HepG2 (cell line): ENCODE measurements around the gene LINGO3. TPM values are rescaled to one million over a fixed set of nuclear protein-coding genes. Genes with fewer than 3 reads are reported as not detected.

Experiments
- POLR2A ChIP-seq, 2 experiments: IDR thresholded peaks; 2 replicates each; pipeline ENCODE4 v1.6.1; 2011; ENCODE audit warnings: low read depth in 2 of 2, low read length in 2 of 2, mild to moderate bottlenecking in 1 of 2, moderate library complexity in 1 of 2; ENCODE audit not compliant: insufficient read depth in 1 of 2
- ZNF878 ChIP-seq: sonication (generic); formaldehyde crosslinking; IDR thresholded peaks from 2 replicates; pipeline ENCODE4 v1.8.1; 2023; ENCODE audit warnings: mild to moderate bottlenecking, missing genetic modification reagents, moderate library complexity
- polyA plus RNA-seq, 8 experiments: library from polyadenylated mRNA; depleted of rRNA in 3 of 8; stranded (reverse) in 7 of 8; unstranded in 1 of 8; fragments of >200 nt; fragmentation: Illumina TruSeq in 4 of 8; extraction: Trizol in 4 of 8; gene quantifications; 2 replicates each; pipeline versions ENCODE4 v1.2.1 to v1.2.3, GENCODE V29; 2011 to 2016; ENCODE audit warnings: low read depth in 4 of 8, missing spikeins in 1 of 8, mixed read lengths in 1 of 8; ENCODE audit not compliant: insufficient read depth in 1 of 8
- total RNA-seq, 5 experiments: library from RNA; depleted of rRNA; stranded (reverse); fragments of >200 nt; fragmentation: Illumina TruSeq; extraction: Trizol; gene quantifications; 2 replicates each; pipeline ENCODE4 v1.2.3, GENCODE V29; 2016; ENCODE audit warnings: low read depth in 1 of 5
- TF ChIP-seq, protein P1 (sequence below): sonication (generic); formaldehyde crosslinking; IDR thresholded peaks from 2 replicates; pipeline ENCODE4 v1.4.0; 2020; ENCODE audit warnings: mild to moderate bottlenecking, missing genetic modification reagents, borderline replicate concordance
- TF ChIP-seq, protein P2 (sequence below): sonication (generic); formaldehyde crosslinking; IDR thresholded peaks from 2 replicates; pipeline ENCODE4 v1.4.0; 2020; ENCODE audit warnings: missing genetic modification reagents
- TF ChIP-seq, protein P3 (sequence below): sonication (generic); formaldehyde crosslinking; IDR thresholded peaks from 2 replicates; pipeline ENCODE4 v1.8.1; 2023; ENCODE audit warnings: missing genetic modification reagents, inconsistent platforms, borderline replicate concordance

LINGO3 gene
- total and polyA plus RNA-seq, 2 of the 13 experiments (the other 11 are each of a cell fraction or from before 2014, with no cell fraction given) = not detected

- TF ChIP-seq, protein P1, sequence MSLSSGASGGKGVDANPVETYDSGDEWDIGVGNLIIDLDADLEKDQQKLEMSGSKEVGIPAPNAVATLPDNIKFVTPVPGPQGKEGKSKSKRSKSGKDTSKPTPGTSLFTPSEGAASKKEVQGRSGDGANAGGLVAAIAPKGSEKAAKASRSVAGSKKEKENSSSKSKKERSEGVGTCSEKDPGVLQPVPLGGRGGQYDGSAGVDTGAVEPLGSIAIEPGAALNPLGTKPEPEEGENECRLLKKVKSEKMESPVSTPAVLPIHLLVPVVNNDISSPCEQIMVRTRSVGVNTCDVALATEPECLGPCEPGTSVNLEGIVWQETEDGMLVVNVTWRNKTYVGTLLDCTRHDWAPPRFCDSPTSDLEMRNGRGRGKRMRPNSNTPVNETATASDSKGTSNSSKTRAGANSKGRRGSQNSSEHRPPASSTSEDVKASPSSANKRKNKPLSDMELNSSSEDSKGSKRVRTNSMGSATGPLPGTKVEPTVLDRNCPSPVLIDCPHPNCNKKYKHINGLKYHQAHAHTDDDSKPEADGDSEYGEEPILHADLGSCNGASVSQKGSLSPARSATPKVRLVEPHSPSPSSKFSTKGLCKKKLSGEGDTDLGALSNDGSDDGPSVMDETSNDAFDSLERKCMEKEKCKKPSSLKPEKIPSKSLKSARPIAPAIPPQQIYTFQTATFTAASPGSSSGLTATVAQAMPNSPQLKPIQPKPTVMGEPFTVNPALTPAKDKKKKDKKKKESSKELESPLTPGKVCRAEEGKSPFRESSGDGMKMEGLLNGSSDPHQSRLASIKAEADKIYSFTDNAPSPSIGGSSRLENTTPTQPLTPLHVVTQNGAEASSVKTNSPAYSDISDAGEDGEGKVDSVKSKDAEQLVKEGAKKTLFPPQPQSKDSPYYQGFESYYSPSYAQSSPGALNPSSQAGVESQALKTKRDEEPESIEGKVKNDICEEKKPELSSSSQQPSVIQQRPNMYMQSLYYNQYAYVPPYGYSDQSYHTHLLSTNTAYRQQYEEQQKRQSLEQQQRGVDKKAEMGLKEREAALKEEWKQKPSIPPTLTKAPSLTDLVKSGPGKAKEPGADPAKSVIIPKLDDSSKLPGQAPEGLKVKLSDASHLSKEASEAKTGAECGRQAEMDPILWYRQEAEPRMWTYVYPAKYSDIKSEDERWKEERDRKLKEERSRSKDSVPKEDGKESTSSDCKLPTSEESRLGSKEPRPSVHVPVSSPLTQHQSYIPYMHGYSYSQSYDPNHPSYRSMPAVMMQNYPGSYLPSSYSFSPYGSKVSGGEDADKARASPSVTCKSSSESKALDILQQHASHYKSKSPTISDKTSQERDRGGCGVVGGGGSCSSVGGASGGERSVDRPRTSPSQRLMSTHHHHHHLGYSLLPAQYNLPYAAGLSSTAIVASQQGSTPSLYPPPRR = no peak
- TF ChIP-seq POLR2A (IDR thresholded peaks at IDR 0.05; ENCODE audit: insufficient read depth in 1 of 2, low read depth in 2 of 2, low read length in 2 of 2) (no peak), ZNF878 (CRISPR knock-in tag) (no peak)
- TF ChIP-seq, protein P2, sequence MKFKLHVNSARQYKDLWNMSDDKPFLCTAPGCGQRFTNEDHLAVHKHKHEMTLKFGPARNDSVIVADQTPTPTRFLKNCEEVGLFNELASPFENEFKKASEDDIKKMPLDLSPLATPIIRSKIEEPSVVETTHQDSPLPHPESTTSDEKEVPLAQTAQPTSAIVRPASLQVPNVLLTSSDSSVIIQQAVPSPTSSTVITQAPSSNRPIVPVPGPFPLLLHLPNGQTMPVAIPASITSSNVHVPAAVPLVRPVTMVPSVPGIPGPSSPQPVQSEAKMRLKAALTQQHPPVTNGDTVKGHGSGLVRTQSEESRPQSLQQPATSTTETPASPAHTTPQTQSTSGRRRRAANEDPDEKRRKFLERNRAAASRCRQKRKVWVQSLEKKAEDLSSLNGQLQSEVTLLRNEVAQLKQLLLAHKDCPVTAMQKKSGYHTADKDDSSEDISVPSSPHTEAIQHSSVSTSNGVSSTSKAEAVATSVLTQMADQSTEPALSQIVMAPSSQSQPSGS (CRISPR knock-in tag) = no peak
- TF ChIP-seq, protein P3, sequence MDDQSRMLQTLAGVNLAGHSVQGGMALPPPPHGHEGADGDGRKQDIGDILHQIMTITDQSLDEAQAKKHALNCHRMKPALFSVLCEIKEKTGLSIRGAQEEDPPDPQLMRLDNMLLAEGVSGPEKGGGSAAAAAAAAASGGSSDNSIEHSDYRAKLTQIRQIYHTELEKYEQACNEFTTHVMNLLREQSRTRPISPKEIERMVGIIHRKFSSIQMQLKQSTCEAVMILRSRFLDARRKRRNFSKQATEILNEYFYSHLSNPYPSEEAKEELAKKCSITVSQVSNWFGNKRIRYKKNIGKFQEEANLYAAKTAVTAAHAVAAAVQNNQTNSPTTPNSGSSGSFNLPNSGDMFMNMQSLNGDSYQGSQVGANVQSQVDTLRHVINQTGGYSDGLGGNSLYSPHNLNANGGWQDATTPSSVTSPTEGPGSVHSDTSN (CRISPR knock-in tag) = no peak
These were observed 35.5 kb upstream of the LINGO3 start (continued) for GRCh38 chr19:2343289-2343982.
